Right lobe of liver (tissue), 4 donors: ENCODE results near the gene NRP2.

ENCODE experiments used
- CTCF ChIP-seq, 4 donors: fragments of 200-600 bp in 3 of 4; fragments of 450-650 bp in 1 of 4; IDR thresholded peaks; one replicate each; pipeline versions ENCODE4 v1.5.1 to v1.8.0; 2016 to 2022; ENCODE audit warnings: antibody characterized with exemption in 4 of 4, mild to moderate bottlenecking in 2 of 4
- POLR2A ChIP-seq: fragments of 450-650 bp; IDR thresholded peaks from one replicate; pipeline ENCODE4 v1.6.1; 2017; ENCODE audit warnings: antibody characterized with exemption, mild to moderate bottlenecking
- donor health status: DM: no; HTN: no; CAD: no.
- donor health status: DM: no; HTN: no; CAD: no.
- donor health status: DM: no; HTN: yes; CAD: no.

- TF ChIP-seq POLR2A (no peak), CTCF (IDR thresholded peaks at IDR 0.05) (no peak)
Measured at GRCh38 chr2:205833864-205834263, 151.6 kb downstream of the NRP2 start.
